Measurements from ENCODE around the gene TMX3.

DNA sequence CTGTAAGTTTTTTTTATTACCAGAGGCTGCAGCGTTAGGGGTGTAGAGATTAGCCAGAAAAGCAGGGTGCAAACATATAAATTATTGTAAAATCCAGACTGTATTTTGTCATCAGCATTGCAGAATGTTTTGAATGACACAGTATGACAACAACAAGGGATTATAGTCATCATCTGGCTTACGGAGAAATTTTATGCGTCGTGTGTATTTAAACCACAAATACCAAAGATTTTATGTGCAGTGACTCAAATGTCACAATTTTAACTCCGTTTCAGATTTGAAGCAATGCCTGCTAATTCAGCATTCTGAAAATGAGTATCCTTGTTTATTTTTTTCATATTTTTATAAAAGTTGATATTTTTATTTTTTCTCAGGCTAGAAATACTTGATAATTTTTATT is 19.4 kb upstream of the TMX3 start:
- TF ChIP-seq SUZ12 (IDR thresholded peaks at IDR 0.05; ENCODE audit: extremely low read depth, insufficient read depth, insufficient read length) (no peak), ZNF274 (IDR thresholded peaks at IDR 0.05; ENCODE audit: low read depth, low read length) (no peak)
